Right lobe of liver (tissue), 4 donors: ENCODE data around the gene FCGR2B.

Experiments used
- POLR2A ChIP-seq: fragments of 450-650 bp; IDR thresholded peaks from one replicate; pipeline ENCODE4 v1.6.1; 2017; ENCODE audit warnings: antibody characterized with exemption, mild to moderate bottlenecking
- TF ChIP-seq, protein P1 (sequence below), 4 donors: fragments of 200-600 bp in 3 of 4; fragments of 450-650 bp in 1 of 4; IDR thresholded peaks; one replicate each; pipeline versions ENCODE4 v1.5.1 to v1.8.0; 2016 to 2022; ENCODE audit warnings: antibody characterized with exemption in 4 of 4, mild to moderate bottlenecking in 2 of 4
- donor health status: DM: no; HTN: no; CAD: no.
- donor health status: DM: no; HTN: no; CAD: no.
- donor health status: DM: no; HTN: yes; CAD: no.

DNA sequence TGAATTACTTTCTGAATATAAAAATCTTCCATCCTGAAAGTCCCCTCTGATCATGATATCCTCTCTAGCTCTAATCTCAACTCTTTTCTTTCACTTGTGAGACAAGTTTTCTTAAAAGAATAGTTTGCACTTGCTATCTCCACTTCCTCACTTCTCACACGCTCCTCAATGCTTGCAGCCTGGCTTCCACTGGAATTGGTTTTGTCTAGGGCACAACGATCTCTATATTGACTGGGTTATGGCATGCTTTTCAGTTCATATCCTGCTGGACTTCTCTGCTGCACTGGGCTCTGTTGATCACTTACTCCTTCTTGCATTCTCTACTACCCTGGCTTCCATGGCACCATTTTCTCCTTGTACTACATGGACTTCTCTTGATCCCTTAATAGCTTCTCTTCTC is 44.6 kb downstream of the FCGR2B start:
- TF ChIP-seq, protein P1, sequence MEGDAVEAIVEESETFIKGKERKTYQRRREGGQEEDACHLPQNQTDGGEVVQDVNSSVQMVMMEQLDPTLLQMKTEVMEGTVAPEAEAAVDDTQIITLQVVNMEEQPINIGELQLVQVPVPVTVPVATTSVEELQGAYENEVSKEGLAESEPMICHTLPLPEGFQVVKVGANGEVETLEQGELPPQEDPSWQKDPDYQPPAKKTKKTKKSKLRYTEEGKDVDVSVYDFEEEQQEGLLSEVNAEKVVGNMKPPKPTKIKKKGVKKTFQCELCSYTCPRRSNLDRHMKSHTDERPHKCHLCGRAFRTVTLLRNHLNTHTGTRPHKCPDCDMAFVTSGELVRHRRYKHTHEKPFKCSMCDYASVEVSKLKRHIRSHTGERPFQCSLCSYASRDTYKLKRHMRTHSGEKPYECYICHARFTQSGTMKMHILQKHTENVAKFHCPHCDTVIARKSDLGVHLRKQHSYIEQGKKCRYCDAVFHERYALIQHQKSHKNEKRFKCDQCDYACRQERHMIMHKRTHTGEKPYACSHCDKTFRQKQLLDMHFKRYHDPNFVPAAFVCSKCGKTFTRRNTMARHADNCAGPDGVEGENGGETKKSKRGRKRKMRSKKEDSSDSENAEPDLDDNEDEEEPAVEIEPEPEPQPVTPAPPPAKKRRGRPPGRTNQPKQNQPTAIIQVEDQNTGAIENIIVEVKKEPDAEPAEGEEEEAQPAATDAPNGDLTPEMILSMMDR (IDR thresholded peaks at IDR 0.05) = no peak
- no peak for TF ChIP-seq POLR2A
